ENCODE measurements around the gene SRGAP2B.
"Not testable (repeated sequence)": the region's sequence is repeated elsewhere in the genome, so short reads cannot be mapped to it uniquely, and the experiment has no call there.

DNA sequence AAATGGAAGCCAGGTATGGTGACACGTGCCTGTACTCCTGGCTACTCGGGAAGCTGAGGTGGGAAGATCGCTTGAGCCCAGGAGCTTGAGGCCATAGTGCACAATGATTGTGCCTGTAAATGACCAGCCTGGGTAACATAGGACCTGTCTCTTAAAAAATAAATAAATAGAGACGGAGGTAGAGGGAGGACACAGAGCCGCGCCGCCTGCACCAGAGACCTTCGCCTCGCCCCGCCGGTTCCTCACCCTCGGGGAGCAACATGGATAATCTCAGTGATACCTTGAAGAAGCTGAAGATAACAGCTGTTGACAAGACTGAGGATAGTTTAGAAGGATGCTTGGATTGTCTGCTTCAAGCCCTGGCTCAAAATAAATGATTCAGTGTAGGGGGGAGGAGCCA is 130.4 kb downstream of the SRGAP2B start:
- TF ChIP-seq, protein P1, sequence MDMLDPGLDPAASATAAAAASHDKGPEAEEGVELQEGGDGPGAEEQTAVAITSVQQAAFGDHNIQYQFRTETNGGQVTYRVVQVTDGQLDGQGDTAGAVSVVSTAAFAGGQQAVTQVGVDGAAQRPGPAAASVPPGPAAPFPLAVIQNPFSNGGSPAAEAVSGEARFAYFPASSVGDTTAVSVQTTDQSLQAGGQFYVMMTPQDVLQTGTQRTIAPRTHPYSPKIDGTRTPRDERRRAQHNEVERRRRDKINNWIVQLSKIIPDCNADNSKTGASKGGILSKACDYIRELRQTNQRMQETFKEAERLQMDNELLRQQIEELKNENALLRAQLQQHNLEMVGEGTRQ (IDR thresholded peaks at IDR 0.05), result not testable (repeated sequence)
- TF ChIP-seq POLR2A (IDR thresholded peaks at IDR 0.05; ENCODE audit: low read length), result not testable (repeated sequence)
